Activated effector memory CD4-positive, alpha-beta T cell treated with anti-CD3 and anti-CD28 coated beads, Interleukin-2, amount 50 U/mL, for 16 hours (primary cell): ENCODE measurements around the gene LAG3.

Experiments
- DNase-seq: peaks from one replicate; pipeline ENCODE4 v3.0.0-alpha.2; 2020

The LAG3 gene

GRCh38 chr12:6790496-6791150, 18.3 kb downstream of the LAG3 start:
- DNase-seq = peak; percentile 83

GRCh38 chr12:6791931-6792520, 19.7 kb downstream of the LAG3 start:
- peak; percentile 73 for DNase-seq

GRCh38 chr12:6792522-6793201, 20.3 kb downstream of the LAG3 start:
- peak; percentile 75 for DNase-seq

- DNase-seq = no peak
Observed at GRCh38 chr12:6795088-6795487, 22.8 kb downstream of the LAG3 start.

- no peak for DNase-seq
Observed at GRCh38 chr12:6796576-6796975, 24.3 kb downstream of the LAG3 start.

- no peak for DNase-seq
Observed at GRCh38 chr12:6799147-6799546, 26.8 kb downstream of the LAG3 start.

- no peak for DNase-seq
Observed at GRCh38 chr12:6807170-6807569, 34.9 kb downstream of the LAG3 start.

GRCh38 chr12:6809056-6809455, 36.7 kb downstream of the LAG3 start:
- DNase-seq = no peak

GRCh38 chr12:6810758-6811157, 38.4 kb downstream of the LAG3 start:
- no peak for DNase-seq

- DNase-seq = no peak
Observed at GRCh38 chr12:6813363-6813762, 41.0 kb downstream of the LAG3 start.

GRCh38 chr12:6816598-6816997, 44.3 kb downstream of the LAG3 start:
- no peak for DNase-seq

- DNase-seq = no peak
Observed at GRCh38 chr12:6817098-6817497, 44.8 kb downstream of the LAG3 start.

- DNase-seq = no peak
Observed at GRCh38 chr12:6817662-6818157, 45.4 kb downstream of the LAG3 start.

GRCh38 chr12:6818222-6818621, 45.9 kb downstream of the LAG3 start:
- no peak for DNase-seq

- no peak for DNase-seq
Observed at GRCh38 chr12:6818645-6819044, 46.3 kb downstream of the LAG3 start.

- no peak for DNase-seq
Observed at GRCh38 chr12:6819106-6820030, 47.0 kb downstream of the LAG3 start.

- DNase-seq = no peak
Observed at GRCh38 chr12:6820166-6820565, 47.8 kb downstream of the LAG3 start.

- no peak for DNase-seq
Observed at GRCh38 chr12:6821591-6822425, 49.5 kb downstream of the LAG3 start, which contains the start of gene GPR162. Gene GPR162 (plus strand): TSS chr12:6821821. CDS start chr12:6823899, 2,078 bp downstream.

- no peak for DNase-seq
Observed at GRCh38 chr12:6822426-6823135, 50.3 kb downstream of the LAG3 start.

- DNase-seq = no peak
Observed at GRCh38 chr12:6823182-6824084, 51.1 kb downstream of the LAG3 start.
